ENCODE data around the gene ELOVL6.

GRCh38 chr4:110025718-110026117, 172.7 kb downstream of the ELOVL6 start:
- TF ChIP-seq POLR2A (IDR thresholded peaks at IDR 0.05): no peak
- TF ChIP-seq, protein P1, sequence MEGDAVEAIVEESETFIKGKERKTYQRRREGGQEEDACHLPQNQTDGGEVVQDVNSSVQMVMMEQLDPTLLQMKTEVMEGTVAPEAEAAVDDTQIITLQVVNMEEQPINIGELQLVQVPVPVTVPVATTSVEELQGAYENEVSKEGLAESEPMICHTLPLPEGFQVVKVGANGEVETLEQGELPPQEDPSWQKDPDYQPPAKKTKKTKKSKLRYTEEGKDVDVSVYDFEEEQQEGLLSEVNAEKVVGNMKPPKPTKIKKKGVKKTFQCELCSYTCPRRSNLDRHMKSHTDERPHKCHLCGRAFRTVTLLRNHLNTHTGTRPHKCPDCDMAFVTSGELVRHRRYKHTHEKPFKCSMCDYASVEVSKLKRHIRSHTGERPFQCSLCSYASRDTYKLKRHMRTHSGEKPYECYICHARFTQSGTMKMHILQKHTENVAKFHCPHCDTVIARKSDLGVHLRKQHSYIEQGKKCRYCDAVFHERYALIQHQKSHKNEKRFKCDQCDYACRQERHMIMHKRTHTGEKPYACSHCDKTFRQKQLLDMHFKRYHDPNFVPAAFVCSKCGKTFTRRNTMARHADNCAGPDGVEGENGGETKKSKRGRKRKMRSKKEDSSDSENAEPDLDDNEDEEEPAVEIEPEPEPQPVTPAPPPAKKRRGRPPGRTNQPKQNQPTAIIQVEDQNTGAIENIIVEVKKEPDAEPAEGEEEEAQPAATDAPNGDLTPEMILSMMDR (IDR thresholded peaks at IDR 0.05 in 8 of 11, conservative IDR thresholded peaks at IDR 0.05 in 3 of 11): no peak
- TF ChIP-seq POLR2AphosphoS5 (IDR thresholded peaks at IDR 0.05): no peak

Measured in spleen (tissue), 7 donors.